ENCODE results near the gene ISL2.
A peak's percentile ranks its signal among the peaks of the same experiment; 100 is the strongest.

Gene ISL2

GRCh38 chr15:76334438-76335306 lies 1.9 kb upstream of the ISL2 start:
- no peak for DNase-seq (ENCODE audit: low read depth)
- TF ChIP-seq, protein P1, sequence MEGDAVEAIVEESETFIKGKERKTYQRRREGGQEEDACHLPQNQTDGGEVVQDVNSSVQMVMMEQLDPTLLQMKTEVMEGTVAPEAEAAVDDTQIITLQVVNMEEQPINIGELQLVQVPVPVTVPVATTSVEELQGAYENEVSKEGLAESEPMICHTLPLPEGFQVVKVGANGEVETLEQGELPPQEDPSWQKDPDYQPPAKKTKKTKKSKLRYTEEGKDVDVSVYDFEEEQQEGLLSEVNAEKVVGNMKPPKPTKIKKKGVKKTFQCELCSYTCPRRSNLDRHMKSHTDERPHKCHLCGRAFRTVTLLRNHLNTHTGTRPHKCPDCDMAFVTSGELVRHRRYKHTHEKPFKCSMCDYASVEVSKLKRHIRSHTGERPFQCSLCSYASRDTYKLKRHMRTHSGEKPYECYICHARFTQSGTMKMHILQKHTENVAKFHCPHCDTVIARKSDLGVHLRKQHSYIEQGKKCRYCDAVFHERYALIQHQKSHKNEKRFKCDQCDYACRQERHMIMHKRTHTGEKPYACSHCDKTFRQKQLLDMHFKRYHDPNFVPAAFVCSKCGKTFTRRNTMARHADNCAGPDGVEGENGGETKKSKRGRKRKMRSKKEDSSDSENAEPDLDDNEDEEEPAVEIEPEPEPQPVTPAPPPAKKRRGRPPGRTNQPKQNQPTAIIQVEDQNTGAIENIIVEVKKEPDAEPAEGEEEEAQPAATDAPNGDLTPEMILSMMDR (IDR thresholded peaks at IDR 0.05; ENCODE audit: low read depth, low read length, missing control alignments): no peak
- peak overlapping the region; percentile 72 for H3K4me3 ChIP-seq (ENCODE audit: low read depth, low read length)

- H3K4me3 ChIP-seq (ENCODE audit: low read depth, low read length): peak overlapping the region; percentile 72
- DNase-seq (ENCODE audit: low read depth): no peak
- TF ChIP-seq, protein P1 (IDR thresholded peaks at IDR 0.05; ENCODE audit: low read depth, low read length, missing control alignments): no peak
Observed at GRCh38 chr15:76335307-76336253, 993 bp upstream of the ISL2 start.

DNA sequence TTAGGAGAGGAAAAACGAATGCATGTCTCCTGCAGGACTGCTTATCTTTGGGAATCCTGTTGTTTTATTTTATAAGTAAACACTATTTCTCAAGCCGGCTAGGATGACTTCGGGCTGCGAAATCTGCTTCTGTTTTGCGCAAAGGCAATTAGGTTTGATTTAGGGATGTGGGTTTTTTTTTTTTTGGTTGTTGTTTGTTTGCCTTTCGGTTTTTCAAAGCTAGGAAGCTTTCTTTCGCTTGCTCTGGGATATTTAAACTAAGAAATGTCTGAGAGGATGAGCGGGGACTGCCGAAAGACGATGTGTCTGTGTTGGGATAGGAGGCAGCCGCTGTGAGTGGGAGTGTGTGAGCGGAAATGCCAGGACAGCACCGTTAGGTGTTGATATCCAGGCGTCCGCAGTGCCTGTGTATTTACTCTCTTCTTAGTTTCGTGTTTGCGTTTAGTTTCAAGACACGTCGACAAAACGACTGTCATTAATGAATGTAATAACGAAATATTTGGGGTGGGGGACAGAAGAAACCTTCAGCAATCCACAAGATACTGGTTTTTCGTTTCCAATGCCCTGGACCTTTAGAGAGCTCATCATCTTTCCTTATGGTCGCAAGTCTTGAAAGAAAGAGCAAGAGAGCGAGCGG lies 604 bp downstream of the ISL2 start:
- TF ChIP-seq, protein P1 (IDR thresholded peaks at IDR 0.05; ENCODE audit: low read depth, low read length, missing control alignments): no peak
- peak overlapping the region; percentile 72 for H3K4me3 ChIP-seq (ENCODE audit: low read depth, low read length)
- DNase-seq (ENCODE audit: low read depth): no peak

GRCh38 chr15:76337696-76338485 lies 1.3 kb downstream of the ISL2 start:
- TF ChIP-seq, protein P1 (IDR thresholded peaks at IDR 0.05; ENCODE audit: low read depth, low read length, missing control alignments): no peak
- peak overlapping the region; percentile 72 for H3K4me3 ChIP-seq (ENCODE audit: low read depth, low read length)
- no peak for DNase-seq (ENCODE audit: low read depth)

DNA sequence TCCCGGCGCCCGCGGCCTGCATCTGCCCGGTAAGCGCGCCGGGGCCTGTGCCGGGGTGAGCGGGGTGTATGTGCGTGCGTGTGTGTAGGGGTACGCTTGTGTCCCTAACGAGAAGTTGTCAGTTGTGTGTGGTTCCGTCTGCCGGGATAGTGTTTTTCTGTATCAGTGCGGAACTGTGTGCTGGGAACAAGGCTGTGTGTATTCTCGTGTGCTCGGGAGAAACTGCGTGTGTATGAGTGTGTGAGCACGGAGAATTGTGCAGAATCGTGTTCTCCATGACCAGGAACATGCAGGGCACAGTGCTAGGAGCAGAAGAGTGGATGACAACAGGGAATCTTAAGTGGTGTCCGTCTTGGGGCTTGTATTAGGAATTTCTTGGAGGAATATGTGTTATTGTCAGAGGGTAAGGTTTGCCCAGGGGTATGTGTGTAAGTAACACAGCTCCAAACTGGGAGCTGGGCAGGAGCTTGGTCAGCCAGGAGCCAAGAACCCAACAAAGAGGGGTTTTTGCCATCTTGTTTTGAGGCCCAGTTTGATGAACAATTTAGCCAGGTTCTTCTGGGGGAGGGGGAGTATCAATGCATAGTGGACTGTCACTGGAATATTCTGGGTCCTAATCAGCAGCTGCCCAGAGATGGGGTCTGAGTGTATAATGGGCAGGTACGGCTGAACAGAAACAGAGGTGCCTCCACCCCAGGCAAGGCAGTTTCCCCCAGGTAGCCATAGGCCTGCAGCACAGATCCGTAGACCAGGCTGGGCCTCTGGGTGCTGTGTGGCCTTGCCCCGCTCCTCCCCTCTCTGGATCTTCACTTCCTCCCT lies 2.1 kb downstream of the ISL2 start:
- no peak for DNase-seq (ENCODE audit: low read depth)
- H3K4me3 ChIP-seq (ENCODE audit: low read depth, low read length): peak overlapping the region; percentile 72
- TF ChIP-seq, protein P1 (IDR thresholded peaks at IDR 0.05; ENCODE audit: low read depth, low read length, missing control alignments): no peak

Data from GM12864 (cell line).